ENCODE results near the gene CTAG1A. TPM values are rescaled to one million over a fixed set of nuclear protein-coding genes. Genes with fewer than 3 reads are reported as not detected.
A peak's percentile ranks its signal among the peaks of the same experiment; 100 is the strongest.

Gene CTAG1A
- total RNA-seq, 4 donors from 2014 or later: not detected

DNA sequence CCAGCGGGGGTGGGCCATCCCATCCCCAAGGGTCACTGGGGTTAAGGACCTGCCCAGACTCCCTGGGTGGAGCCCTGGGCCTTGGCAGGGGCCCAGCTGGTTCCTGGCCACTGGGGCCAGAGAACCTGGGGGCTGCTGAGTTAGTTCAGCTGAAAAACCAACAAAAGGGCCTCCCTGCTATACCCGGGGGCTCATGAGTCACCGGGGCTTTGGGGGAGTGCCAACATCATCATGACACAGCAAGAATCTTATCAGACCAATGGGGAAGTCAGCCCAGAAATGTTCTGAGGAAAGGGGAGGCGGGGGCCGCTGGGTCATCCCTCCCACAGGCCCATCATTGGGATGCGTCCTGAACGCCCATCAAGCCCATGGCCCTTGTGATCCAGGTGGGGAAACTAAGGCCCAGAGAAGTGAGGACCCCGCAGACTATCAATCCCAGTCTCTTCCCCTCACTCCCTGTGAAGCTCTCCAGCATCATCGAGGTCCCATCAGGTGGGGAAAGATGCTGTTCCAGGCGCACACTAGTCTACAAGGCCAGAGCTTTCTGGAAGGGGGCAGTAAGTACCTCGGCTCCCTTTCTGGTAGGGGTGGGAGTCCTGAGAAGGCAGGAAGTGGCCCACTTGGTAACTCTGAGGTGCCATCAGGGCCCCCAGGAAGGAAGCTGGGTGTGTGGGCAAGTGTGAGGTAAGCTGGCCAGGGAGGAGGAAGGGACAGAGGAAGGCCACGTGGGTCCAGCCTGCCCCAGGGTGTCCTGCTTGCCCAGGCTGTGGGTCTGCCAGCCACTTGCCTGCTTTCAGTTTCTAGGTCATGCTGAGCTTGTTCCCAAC, 42.8 kb upstream of the CTAG1A start:
- Histone ChIP-seq H3K36me3 (no peaks in the 10 kb centered on the region), H3K4me3 (no peak overlapping the region), H3K9me3 (no peaks in the 10 kb centered on the region), H3K27ac (peak overlapping the region; percentile 77 to 87), H3K4me1 (peaks cover 0 to 3% of the 10 kb centered on the region in 2 donors), H3K27me3 (no peaks in the 10 kb centered on the region)
- TF ChIP-seq, protein P1, sequence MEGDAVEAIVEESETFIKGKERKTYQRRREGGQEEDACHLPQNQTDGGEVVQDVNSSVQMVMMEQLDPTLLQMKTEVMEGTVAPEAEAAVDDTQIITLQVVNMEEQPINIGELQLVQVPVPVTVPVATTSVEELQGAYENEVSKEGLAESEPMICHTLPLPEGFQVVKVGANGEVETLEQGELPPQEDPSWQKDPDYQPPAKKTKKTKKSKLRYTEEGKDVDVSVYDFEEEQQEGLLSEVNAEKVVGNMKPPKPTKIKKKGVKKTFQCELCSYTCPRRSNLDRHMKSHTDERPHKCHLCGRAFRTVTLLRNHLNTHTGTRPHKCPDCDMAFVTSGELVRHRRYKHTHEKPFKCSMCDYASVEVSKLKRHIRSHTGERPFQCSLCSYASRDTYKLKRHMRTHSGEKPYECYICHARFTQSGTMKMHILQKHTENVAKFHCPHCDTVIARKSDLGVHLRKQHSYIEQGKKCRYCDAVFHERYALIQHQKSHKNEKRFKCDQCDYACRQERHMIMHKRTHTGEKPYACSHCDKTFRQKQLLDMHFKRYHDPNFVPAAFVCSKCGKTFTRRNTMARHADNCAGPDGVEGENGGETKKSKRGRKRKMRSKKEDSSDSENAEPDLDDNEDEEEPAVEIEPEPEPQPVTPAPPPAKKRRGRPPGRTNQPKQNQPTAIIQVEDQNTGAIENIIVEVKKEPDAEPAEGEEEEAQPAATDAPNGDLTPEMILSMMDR (IDR thresholded peaks at IDR 0.05): no peak
- no peak for TF ChIP-seq POLR2A (IDR thresholded peaks at IDR 0.05)
- intact Hi-C loops (cut with DNase I; ENCODE audit: low total_unique reads): no loop called here
- peak; percentile 88 to 93 for DNase-seq

DNA sequence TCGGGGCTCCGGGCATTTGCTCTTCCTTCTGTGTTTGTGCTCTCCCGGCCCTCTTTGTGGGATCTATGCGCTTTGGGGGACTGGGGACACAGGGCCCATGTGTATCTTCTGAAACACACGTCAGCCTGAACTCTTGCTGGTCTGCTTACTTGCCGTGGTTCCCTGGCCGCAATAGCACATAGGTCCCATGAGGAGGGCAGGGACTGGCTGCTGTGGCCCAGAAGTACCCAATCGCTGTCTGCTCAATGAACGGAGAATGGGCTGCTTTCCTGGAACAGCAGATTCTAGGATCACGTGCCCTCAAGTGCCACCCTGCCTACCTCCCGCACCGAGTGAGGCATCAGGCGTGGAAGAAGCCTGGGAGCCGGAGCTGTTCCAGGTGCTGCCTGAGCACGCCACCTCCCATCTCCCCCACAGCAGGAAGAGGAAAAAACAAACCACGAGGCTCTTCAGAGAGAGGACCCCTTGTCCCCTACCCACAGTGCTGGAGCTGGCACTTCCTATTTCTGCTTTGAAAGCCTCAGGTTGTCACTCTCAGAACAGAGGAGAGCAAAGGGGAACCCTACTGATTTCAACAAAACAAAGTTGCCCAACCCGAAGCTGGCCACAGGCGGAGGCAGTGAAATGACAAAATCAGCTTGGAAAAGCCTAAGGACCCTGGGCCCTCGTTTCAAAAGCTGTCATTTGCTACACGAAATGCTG, 42.1 kb upstream of the CTAG1A start:
- no peak for DNase-seq
- Histone ChIP-seq H3K4me3 (no peak overlapping the region), H3K27me3 (no peaks in the 10 kb centered on the region), H3K36me3 (no peaks in the 10 kb centered on the region), H3K4me1 (peaks cover 0 to 3% of the 10 kb centered on the region in 2 donors), H3K9me3 (no peaks in the 10 kb centered on the region), H3K27ac (peak overlapping the region; percentile 77 to 87)
- TF ChIP-seq POLR2A (IDR thresholded peaks at IDR 0.05): no peak
- TF ChIP-seq, protein P1 (IDR thresholded peaks at IDR 0.05): no peak
- intact Hi-C loops (cut with DNase I; ENCODE audit: low total_unique reads): no loop called here

DNA sequence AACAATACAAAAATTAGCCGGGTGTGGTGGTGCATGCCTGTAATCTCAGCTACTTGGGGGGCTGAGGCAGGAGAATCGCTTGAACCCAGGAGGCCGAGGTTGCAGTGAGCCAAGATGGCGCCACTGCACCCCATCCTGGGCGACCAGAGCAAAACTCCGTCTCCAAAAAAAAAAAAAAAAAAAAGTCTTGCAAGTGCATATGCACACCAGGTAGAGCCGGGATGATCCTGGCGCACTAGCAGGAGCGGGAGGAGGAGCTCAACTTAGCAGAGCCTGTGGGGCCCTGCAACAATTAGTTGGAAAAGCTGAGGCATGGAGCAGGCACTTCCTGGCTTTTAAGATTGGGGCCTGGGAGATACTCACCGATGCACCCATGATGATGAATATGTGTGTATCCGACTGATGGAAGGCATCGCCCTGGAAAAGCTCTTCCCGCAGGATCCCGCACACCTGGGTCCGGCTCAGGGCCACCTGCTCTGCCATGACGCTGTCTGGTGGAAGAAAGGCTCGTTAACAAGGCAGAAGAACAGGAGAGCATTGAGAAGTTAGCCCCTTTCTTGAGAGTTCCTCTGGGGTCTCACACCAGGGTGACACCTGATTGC, 39.2 kb upstream of the CTAG1A start:
- H3K4me3 ChIP-seq: peak overlapping the region; percentile 45 to 68
- DNase-seq: no peak
- H3K36me3 ChIP-seq: no peaks in the 10 kb centered on the region
- peaks cover 0 to 3% of the 10 kb centered on the region in 2 donors for H3K4me1 ChIP-seq
- H3K27me3 ChIP-seq: no peaks in the 10 kb centered on the region
- intact Hi-C loops (cut with DNase I; ENCODE audit: low total_unique reads): no loop called here
- H3K27ac ChIP-seq: peak overlapping the region in 1 of 2 donors; percentile 91
- H3K9me3 ChIP-seq: no peaks in the 10 kb centered on the region
- no peak for TF ChIP-seq POLR2A (IDR thresholded peaks at IDR 0.05)
- TF ChIP-seq, protein P1 (IDR thresholded peaks at IDR 0.05): no peak

DNA sequence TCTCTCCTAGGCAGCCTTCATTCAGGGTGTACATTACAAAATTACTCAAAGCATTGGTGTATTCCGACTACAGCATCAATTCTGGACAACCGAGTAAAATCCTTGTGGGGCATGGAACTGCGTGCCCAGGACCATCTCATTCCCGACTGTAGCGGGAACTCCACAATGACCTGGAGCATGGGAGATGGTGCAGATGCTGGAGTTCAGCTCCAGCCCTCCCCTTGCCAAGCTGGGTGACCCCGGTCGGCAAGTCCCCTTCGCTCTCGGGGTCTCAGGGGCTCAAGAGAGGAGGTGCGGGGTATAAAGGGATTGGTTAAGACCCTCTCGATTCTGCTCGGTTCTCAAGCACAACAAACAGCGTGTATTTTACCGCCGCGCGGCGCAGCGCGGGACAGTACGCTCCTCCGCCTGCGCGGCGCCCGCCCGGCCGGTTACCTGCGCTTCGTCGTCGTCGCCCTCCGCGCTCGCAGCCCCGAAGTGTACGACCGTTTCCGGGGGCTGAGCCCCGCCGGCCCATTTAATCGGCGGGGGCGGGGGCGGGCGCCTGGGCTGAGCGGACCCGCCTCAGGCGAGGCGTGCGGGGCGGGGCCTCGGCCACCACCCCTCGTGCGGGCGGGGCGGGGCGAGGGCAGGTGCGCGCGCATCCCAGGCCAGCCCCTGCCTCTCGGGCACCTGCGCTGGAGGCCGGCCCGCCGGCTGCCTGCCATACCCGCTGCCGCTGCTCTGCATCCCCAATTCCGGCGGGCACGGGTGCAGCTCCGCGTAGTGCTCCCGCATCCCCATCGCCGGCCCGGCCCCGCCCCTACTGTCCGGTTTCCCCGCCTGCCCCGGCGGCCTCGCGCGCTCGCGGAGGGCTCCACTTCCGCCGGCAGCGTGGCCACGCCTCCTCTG, 38.3 kb upstream of the CTAG1A start, which contains the start of gene G6PD:
Gene G6PD (minus strand): TSS at position 493 of the 891 bp plus-strand sequence. CDS start 691 bp downstream, outside the sequence.
- Histone ChIP-seq H3K4me1 (peaks cover 0 to 3% of the 10 kb centered on the region in 2 donors), H3K4me3 (peak within 1 kb of the TSS; percentile 45 to 68), H3K27me3 (no peaks in the 10 kb centered on the region), H3K27ac (peak within 1 kb of the TSS; percentile 78 to 91), H3K9me3 (no peaks in the 10 kb centered on the region), H3K36me3 (no peaks in the 10 kb centered on the region)
- peak in 1 of 2 donors; percentile 46 for TF ChIP-seq POLR2A (IDR thresholded peaks at IDR 0.05)
- TF ChIP-seq, protein P1 (IDR thresholded peaks at IDR 0.05): no peak
- no peak for DNase-seq
- intact Hi-C loops (cut with DNase I; ENCODE audit: low total_unique reads): no loop called here

Measured in uterus (tissue), 4 donors.